SK-N-SH treated with all-trans-retinoic acid at 6 μM for 48 hours (cell line): ENCODE data around the gene COL23A1.

Source experiments
- ARNTL ChIP-seq: fragments of 450-650 bp; formaldehyde crosslinking; IDR thresholded peaks from 2 replicates; pipeline ENCODE4 v1.5.0; 2020; ENCODE audit warnings: low read depth, mild to moderate bottlenecking, moderate library complexity, borderline replicate concordance
- BACH2 ChIP-seq: fragments of 250-450 bp; sonication (Bioruptor Pico); IDR thresholded peaks from 2 replicates; pipeline ENCODE4 v1.9.0; 2021; ENCODE audit warnings: mild to moderate bottlenecking, borderline replicate concordance
- CSDC2 ChIP-seq: fragments of 250-450 bp; sonication (Bioruptor Pico); IDR thresholded peaks from 2 replicates; pipeline ENCODE4 v1.5.0; 2020; ENCODE audit warnings: mild to moderate bottlenecking, moderate library complexity
- GLIS3 ChIP-seq: fragments of 250-450 bp; sonication (Bioruptor Pico); IDR thresholded peaks from 2 replicates; pipeline ENCODE4 v1.5.0; 2020; ENCODE audit warnings: mild to moderate bottlenecking, moderate library complexity
- ISL1 ChIP-seq: fragments of 250-450 bp; sonication (Bioruptor Pico); IDR thresholded peaks from 2 replicates; pipeline ENCODE4 v2.1.2; 2022; ENCODE audit warnings: mild to moderate bottlenecking, moderate library complexity
- PPARA ChIP-seq: fragments of 250-450 bp; sonication (Bioruptor Pico); IDR thresholded peaks from 2 replicates; pipeline ENCODE4 v1.5.0; 2020; ENCODE audit warnings: mild to moderate bottlenecking, borderline replicate concordance
- SNAI2 ChIP-seq: fragments of 250-450 bp; sonication (Bioruptor Pico); IDR thresholded peaks from 2 replicates; pipeline ENCODE4 v1.5.0; 2020; ENCODE audit warnings: mild to moderate bottlenecking, moderate library complexity
- TCF4 ChIP-seq: fragments of 250-450 bp; sonication (Bioruptor Pico); IDR thresholded peaks from 2 replicates; pipeline ENCODE4 v1.8.0; 2021; ENCODE audit warnings: mild to moderate bottlenecking, moderate library complexity, borderline replicate concordance
- ZC3H10 ChIP-seq: fragments of 250-450 bp; sonication (Bioruptor Pico); IDR thresholded peaks from 2 replicates; pipeline ENCODE4 v1.5.1; 2021; ENCODE audit warnings: mild to moderate bottlenecking, moderate library complexity
- ZFP3 ChIP-seq: fragments of 250-450 bp; sonication (Bioruptor Pico); IDR thresholded peaks from 2 replicates; pipeline ENCODE4 v1.5.0; 2020; ENCODE audit warnings: mild to moderate bottlenecking, moderate library complexity
- ZFP30 ChIP-seq: fragments of 450-650 bp; formaldehyde crosslinking; IDR thresholded peaks from 2 replicates; pipeline ENCODE4 v1.5.0; 2022; ENCODE audit warnings: mild to moderate bottlenecking, moderate library complexity
- ZNF565 ChIP-seq: fragments of 450-650 bp; formaldehyde crosslinking; conservative IDR thresholded peaks from 2 replicates; pipeline ENCODE4 v1.5.0; 2020; ENCODE audit warnings: low read depth, mild to moderate bottlenecking, moderate library complexity
- TF ChIP-seq, protein P1 (sequence below): fragments of 250-450 bp; sonication (Bioruptor Pico); IDR thresholded peaks from 2 replicates; pipeline ENCODE4 v1.8.0; 2020; ENCODE audit warnings: mild to moderate bottlenecking, moderate library complexity, borderline replicate concordance
- TF ChIP-seq, protein P2 (sequence below): fragments of 250-450 bp; sonication (Bioruptor Pico); IDR thresholded peaks from 2 replicates; pipeline ENCODE4 v1.5.1; 2020; ENCODE audit warnings: low read depth, mild to moderate bottlenecking, moderate library complexity

DNA sequence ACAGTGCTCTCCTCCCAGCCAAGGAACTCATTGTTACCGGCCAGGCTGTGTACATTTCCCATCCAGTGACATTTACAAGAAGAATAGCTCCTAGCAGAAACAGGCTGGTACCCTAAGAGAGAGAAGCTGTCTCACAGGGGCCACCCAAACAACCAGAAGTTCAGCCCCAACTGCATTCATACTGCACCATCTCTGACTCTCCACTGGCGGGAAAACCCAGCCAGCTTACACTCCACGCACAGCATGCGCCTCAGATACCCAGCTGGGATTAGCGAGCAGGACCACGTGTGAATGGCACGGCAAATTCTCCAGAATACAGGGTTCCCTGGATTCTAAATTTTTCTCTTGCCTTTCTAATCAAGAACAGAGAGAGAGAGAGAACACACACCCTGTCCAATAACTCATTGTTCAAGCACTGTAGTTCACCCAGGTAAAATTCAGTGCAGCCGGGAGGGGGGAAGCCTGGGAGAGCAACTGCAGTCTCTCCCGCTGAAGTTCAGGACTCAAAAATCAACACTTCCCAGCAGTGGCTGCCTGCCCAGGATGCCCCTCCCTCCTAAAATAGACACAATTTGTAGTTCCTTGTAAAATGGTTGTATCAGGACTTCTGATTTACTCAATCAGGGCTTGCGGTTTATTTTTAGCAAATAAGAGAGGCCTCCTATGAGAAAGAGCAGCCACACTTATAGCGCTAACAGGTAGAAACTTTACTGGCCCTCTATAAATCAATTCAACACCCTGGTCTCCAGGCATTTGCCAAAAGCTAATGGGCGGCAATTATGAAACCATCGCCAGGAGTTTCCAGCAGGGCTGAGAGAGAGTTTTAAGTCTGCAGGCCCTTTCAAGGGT is 2.2 kb downstream of the COL23A1 start:
- TF ChIP-seq SNAI2 (CRISPR knock-in tag) (no peak), ZFP3 (CRISPR knock-in tag) (no peak), GLIS3 (CRISPR knock-in tag) (no peak), ARNTL (CRISPR knock-in tag) (no peak), ISL1 (no peak), ZFP30 (CRISPR knock-in tag) (no peak), TCF4 (CRISPR knock-in tag) (no peak), BACH2 (no peak), CSDC2 (CRISPR knock-in tag) (no peak), ZNF565 (CRISPR knock-in tag) (no peak), ZC3H10 (CRISPR knock-in tag) (no peak), PPARA (CRISPR knock-in tag) (no peak)
- TF ChIP-seq, protein P1, sequence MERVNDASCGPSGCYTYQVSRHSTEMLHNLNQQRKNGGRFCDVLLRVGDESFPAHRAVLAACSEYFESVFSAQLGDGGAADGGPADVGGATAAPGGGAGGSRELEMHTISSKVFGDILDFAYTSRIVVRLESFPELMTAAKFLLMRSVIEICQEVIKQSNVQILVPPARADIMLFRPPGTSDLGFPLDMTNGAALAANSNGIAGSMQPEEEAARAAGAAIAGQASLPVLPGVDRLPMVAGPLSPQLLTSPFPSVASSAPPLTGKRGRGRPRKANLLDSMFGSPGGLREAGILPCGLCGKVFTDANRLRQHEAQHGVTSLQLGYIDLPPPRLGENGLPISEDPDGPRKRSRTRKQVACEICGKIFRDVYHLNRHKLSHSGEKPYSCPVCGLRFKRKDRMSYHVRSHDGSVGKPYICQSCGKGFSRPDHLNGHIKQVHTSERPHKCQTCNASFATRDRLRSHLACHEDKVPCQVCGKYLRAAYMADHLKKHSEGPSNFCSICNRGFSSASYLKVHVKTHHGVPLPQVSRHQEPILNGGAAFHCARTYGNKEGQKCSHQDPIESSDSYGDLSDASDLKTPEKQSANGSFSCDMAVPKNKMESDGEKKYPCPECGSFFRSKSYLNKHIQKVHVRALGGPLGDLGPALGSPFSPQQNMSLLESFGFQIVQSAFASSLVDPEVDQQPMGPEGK (CRISPR knock-in tag): no peak
- TF ChIP-seq, protein P2, sequence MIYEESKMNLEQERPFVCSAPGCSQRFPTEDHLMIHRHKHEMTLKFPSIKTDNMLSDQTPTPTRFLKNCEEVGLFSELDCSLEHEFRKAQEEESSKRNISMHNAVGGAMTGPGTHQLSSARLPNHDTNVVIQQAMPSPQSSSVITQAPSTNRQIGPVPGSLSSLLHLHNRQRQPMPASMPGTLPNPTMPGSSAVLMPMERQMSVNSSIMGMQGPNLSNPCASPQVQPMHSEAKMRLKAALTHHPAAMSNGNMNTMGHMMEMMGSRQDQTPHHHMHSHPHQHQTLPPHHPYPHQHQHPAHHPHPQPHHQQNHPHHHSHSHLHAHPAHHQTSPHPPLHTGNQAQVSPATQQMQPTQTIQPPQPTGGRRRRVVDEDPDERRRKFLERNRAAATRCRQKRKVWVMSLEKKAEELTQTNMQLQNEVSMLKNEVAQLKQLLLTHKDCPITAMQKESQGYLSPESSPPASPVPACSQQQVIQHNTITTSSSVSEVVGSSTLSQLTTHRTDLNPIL (CRISPR knock-in tag): no peak
